A204.1 (cell line): Measurements from ENCODE around the gene DLG1.
A peak's percentile ranks its signal among the peaks of the same experiment; 100 is the strongest.

ENCODE experiments used
- FAIRE-seq: peaks from 2 replicates; lab custom pipeline; 2012; peaks lifted over from hg19 to GRCh38; lab: Jason Lieb, UNC

The DLG1 gene

DNA sequence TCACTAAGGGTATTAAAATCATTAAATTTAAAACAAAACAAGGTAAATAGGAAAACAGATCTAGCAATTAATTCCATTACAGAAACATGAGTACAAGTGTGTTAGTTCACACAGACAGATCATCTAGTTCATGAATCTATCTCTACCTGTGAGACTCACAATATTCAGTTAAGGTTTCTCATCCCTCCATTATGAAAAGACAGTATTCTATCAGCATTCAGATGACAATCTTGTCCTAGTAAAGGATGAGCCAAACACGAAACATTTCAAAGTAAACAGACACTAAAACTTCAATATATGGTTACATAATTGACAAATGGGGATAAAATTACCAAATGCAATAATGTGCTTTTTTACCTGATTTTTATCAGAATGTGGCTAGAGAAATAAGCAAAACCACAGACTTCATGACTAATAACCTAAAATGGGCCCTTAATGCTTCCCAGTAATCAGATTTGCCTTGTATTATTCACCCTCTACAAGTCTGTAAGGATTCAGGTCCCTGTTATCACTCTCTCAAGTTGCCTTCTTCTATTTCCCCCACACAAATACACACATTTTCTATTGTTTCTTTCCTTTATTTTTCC lies 126.8 kb downstream of the DLG1 start:
- no peak for FAIRE-seq

DNA sequence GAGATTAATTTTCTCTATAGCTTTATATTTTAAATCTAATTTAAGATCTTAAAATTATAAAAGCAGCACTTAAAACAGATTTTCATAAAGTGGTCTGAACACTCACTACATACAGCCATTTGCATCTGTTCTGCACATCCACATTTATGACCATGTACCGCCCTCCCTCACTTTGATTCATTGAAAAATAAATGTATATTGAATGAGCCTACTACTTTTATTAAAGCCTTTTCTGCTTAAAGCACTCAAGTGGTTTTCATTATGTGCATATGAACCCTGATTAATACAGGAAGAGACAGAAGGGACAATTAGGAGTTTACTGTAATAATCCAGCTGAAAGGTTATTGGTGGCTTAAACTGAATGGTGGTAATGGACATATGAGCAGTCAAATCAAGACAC lies 129.4 kb downstream of the DLG1 start:
- FAIRE-seq = no peak

DNA sequence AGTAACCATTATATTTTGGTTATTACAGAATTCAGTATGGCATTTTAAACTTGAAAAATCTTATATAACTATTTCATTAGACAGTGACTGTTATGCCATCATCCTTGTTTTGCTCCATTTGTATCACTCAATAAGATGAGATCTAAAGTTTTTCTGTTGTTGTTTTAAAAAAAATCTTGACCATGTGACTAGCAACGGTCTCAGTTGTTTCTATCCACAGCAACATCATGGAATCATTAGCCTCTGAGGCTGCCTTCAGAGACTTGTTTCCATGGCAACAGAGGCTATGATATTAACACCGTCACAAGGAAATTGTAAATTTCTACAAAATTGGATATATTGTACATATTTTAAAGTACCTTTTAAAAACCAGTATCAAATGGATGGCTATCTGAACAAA lies 129.8 kb downstream of the DLG1 start:
- FAIRE-seq = no peak

DNA sequence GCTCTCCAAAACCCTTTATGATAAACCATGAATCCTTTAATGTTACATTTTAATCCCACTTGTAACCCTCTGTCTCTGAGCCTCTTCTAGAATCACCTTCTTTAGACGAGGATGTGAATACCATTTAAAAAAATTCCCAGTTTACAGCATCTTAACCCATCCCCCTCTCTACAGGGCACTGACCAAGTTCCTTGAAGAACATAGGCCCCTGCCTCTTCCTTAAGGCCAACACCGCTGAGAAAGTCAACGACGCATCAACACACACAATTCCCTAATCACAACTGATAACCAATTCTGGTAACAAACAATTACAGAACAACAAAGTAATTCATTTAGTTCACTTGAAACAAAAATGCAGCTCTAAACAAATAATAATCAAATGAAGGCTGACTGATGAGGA lies 130.3 kb downstream of the DLG1 start:
- no peak for FAIRE-seq

DNA sequence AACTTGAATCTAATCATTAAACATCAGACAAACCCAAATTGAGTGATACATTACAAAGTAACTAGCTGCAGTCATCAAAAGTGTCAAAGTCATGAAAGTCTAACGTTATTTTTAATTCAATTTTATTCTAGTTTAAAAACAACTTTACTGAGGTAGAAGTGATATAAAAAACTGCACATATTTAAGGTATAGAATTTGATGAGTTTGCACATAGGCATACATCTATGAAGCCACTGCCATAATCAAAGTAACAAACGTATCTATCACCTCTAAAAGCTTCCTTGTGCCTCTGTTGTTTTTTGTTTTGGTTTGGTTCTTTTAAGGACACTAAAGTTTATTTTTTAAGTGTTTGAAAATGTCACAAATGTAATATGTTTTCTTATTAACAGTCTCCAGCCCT lies 130.9 kb downstream of the DLG1 start:
- no peak for FAIRE-seq

DNA sequence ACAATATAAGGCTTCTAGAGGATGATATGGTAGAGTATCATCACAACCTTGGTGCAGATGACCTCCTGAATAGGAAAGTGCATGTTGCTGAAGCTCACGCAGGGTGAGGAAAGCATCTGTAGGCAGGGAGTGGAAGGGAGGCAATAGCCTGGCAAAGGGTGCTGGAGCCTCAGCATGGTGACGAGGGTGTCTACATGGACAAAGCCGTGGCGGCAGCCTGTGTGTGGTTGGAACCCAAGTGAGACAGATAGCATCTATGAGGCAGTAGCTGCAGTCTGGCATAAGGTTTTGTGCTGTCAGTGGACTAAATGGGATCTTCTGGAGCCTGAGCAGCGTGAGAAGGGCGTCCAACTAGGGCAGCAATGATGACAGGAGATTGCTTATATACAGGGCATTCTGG lies 132.5 kb downstream of the DLG1 start:
- FAIRE-seq = no peak

DNA sequence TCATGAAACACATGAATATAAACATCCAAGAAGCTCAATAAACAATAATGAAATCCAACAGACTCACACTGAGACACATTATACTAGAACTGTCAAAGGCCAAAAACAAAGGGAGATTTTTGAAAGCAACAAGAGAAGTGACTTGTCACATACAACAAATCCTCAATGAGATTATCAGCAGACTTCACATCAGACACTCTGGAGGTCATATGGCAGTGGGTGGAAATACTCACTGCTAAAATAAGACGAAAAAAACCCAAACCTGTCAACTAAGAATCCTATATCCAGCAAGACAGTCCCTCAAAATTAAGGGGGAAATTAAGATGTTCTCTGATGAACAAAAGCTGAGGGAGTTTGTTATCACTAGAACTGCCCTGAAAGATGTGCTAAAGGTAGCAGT lies 143.4 kb downstream of the DLG1 start:
- no peak for FAIRE-seq

DNA sequence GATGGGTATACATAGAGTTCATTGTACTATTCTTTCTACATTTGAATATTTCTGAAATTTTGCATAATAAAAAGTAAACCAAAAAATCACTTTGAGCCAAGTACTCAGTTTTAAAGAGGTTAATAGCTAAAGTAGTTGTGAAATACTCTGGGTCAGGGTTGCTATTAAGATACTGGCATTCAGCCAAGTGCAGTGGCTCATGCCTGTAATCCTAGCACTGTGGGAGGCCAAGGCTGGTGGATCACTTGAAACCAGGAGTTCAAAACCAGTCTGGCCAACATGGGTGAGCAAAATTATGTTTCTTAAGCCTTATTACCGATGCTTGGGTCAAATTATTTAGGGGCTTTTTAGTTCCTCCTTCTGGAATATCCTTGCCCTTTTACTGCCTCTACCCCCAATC lies 146.8 kb downstream of the DLG1 start:
- FAIRE-seq = no peak

DNA sequence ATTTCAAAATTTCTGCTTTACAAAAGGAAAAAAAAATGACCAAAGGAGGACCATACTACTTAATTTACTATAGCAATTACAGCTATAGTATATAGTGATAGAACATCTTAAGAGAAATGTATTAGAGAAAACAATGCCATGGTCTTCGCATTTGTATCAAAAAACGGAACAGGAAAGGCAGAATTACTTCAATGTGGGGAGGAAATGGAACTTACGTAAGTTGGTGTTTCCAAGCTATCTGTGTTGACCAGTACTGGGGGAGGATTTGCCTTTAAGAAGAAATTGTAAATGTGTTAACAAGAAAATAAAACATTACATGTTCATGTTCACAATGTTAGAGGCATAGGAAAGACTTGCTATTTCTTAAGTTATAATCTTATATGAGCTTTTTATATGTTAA lies 148.9 kb downstream of the DLG1 start:
- no peak for FAIRE-seq

DNA sequence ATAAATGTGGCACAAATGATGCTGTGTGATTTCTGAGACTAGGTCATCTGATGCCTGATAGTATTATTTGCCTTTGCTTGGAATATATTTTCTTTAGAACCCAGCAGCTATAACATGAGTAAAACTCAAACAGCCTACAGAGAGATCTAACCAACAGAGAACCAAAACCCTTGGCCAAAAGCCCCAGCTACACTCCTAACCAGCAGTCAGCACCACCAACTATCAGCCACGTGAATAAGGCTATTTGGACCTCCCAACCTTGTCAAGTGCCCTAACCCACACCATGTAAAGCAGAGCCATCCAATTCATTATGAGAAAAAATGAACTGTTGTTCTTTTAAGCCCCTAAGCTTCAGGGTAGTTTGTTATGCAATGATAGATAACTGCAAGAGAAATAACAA lies 154.2 kb downstream of the DLG1 start:
- FAIRE-seq = no peak

DNA sequence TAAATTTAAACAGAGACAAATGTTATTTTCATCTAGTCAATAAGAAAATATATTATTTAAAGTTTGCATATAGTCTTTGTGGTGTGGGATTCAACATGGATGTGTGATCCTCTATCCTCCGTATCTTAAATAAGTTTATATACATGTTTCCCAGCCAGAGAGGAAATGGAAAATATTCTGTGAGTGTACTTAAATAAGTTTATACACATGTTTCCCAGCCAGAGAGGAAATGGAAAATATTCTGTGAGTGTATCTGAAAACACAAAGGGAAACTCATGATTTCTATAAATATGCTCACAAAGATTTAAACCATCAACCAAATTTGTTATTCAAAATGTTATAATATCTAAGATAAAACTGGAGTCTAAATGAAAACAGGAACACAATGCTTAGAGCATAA lies 158.8 kb downstream of the DLG1 start:
- no peak for FAIRE-seq

DNA sequence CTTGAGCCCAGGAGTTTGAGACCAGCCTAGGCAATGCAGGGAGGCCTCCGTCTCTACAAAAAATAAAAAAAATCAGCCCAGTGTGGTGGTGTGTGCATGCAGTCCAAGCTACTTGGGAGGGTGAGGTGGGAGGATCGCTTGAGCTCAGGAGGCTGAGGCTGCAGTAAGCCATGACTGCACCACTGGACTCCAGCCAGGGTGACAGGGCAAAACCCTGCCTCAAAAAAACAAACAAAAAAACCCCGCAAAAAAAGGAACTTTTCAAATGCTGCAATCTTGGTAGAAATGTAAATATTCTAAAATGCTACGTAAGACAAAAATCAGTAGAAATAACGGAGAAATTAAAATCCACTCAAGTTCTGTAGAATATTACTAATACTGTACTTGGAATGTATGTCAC lies 160.7 kb downstream of the DLG1 start:
- FAIRE-seq = no peak

DNA sequence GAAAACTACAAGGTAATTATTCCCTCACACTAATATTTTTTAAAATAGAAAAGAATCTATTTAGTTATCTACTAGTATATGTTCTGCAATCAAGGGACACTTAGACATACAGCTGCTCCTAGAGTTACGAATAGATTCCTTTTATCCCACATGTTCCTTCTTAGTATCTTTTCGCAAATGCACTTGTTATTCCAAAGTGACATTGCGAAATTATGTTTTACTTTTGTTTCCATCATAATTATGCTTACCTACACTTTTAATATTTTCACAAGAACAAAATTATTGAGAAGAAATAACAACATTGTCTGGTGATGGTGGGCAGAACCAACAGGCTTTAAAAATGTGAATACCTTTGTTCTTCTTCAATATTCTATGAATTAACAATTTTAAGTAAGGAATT lies 161.7 kb downstream of the DLG1 start:
- no peak for FAIRE-seq

DNA sequence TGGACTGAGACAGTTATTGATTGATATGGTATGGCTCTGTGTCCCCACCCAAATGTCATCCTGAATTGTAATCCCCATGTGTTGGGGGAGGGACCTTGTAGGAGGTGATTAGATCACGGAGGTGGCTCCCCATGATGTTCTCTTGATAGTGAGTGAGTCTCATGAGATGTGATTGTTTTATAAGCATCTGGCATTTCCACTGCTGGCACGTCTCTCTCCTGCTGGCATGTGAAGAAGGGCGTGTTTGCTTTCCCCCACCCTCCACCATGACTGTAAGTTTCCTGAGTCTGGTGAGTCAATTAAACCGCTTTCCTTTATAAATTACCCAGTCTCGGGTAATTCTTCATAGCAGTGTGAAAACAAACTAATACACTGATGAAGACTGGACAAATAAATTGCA lies 163.2 kb downstream of the DLG1 start:
- no peak for FAIRE-seq

DNA sequence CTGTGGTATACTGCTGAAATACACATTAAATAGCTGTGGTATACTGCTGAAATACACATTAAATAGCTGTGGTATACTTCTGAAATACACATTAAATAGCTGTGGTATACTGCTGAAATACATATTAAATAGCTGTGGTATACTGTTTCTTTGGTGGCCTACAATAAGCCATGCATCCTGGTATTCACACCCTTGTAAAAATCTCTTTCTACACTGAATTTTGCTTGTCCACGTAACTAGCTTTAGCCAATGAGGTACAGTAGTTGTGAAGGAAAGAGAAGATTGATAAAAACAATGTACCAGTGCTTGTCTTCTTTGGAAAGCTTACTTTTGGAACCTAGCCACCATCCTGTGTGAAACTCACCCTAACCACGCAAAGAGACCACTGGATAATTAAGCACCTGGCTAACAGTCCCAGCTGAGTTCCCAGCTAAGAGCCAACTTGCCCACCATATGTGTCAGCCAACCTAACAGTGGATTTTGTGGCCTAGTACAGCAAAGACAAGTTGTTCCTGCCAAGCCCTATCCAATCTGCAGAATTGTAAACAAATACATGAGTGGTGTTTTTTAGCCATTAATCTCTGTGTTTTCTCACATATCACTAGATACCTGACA lies 165.4 kb downstream of the DLG1 start:
- FAIRE-seq = no peak

DNA sequence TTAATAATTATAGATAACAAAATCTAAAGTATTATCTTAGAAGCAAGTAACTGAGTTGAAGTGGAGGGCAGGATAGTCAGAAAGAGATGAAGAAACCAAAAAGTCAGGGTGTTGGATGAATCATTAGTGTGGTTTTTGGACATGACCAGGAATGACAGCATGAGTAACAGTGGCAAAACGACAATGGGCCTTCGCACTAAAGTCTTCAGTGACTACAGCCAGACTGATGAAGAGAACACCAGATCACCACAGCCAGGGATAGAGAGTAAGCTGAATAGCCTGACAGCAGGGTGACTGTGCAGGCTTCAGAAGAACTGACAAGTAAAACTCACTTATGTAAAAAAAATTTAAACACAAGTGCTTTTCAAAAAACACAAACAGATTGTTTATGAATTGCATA lies 172.8 kb downstream of the DLG1 start:
- no peak for FAIRE-seq

DNA sequence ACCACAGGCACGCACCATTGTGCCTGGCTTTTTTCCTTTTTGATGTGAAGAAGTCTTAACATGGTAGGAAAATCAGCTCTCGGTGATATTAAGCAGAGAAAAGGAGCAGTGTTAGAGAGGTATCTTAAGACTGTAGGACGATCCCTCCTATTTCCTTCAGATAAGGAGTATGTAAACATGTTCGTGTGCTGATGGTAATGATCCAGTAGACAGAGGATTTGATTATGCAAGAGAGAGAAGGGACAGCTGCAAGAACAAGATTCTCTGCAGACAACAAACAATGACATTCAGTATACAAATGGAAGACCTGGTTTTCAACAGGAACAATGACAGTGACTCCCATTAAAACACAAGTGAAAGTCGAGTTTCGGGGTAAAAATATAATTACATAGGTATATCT lies 173.7 kb downstream of the DLG1 start:
- FAIRE-seq = no peak

DNA sequence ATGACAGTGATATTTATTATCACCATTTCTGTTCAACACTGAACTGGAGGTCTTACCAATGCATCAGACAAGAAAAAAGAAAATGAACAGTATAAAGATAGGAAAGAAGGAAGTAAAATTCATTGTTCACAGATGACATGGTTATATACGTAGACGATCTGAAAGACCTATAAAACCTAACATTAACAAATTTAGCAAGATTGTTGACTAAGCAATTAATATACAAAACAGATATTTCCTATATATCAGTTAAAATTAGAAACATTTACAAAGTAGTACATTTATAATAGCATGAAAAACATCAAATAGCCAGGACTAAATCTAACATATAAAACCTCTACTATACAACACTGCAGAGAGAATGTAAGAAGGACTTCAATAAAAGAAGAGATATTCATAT lies 176.0 kb downstream of the DLG1 start:
- FAIRE-seq = no peak

DNA sequence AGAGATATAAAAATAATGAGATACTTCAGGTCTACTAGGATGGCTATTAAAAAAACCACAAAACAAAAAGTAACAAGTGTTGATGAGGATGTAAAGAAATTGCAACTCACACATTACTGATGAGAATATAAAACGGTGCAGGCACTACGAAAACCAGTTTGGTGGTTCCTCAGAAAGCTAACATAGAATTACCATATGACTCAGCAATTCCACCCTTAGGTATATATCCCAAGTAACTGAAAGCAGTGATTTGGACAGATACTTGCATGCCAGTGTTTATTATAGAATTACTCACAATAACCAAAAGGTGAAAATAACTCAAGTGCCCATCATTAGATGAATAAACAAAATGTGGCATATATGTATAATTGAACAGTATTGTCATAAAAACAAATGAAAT lies 181.3 kb downstream of the DLG1 start:
- FAIRE-seq = no peak

DNA sequence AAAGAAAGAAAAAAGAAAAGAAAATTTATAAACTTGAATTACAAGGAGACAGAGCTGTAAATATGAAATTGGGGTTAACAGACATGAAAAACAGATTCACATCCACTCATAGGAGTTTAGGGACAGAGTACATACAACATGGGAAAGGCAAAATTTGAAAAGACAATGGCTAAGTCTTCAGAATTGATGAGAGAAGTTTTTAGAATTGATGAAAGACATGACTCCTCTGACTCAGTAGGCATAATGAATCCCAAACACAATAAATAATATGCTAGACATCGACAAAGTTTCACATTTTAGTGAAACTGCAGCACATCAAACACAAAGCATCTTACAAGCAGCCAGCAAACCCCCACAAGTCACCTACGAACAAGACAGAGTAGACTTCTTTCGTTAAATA lies 184.4 kb downstream of the DLG1 start:
- FAIRE-seq = no peak

DNA sequence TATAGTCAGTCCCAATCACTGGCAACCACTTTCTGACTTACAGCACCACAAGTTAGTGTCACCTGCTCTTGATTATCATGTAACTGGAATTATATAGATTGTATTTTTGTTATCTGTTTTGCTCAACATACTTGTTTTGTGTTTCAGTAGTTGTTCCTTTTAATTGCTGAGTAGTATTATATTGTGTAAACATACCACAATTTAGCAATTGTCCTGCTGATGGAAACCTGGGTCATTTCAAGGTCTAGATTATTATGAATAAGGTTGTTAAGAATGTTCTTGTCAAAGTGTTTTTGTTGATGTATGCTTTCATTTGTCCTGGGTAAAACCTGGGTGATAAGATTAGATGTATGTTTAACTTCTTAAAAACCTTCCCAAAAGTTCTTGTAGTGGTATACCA lies 186.7 kb downstream of the DLG1 start:
- no peak for FAIRE-seq

DNA sequence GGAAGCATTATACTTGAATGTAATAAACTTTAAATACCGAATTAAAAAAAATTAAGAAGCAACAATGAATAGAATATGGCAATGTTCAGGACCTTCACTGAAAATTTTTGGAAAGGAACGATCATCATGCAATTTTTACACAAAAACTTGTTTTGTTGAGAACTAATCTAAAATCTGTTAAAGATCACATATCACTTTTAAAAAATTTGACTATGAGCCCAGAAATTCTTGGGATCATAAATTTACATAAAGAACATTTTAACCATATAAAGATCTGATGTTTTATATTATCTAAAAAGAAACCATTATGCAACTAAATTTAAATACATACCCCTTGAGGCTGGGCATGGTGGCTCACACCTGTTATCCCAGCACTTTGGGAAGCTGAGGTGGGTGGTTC lies 192.6 kb downstream of the DLG1 start:
- FAIRE-seq = no peak

DNA sequence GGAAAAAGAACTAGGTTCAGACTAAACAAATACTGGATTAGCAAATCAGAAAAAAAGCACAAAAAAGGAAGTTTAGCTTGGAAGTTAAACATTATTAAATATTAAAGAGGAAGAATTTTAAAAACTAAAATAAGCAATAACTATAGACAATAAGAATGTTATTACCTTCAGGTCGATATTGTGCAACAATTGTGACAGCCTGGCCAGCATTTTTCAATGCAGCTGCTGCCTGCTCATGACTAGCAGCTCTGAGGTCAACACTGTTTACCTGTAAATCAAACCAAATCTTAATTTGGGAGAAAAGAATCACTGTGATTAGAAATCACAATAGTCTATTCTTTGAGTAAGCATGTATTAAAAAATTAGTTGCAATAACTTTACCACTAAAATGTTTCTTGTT lies 193.7 kb downstream of the DLG1 start:
- FAIRE-seq = no peak

DNA sequence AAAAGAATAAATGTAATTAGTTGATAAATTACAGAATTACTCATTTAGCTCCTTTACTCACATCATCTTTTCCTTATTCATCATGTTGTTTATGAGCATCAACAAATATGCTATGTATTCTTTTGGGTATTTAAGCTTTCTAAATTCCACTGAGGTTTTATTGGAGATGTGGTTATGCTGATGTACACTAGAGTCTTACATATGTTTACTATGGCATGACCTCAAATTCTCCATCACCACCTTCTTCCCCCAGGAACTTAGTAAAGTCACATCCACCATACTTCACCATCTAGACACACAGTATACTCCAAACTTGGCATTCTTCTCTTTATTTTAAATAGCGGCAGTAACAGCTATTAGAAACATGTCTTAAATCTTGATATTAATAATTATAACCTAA lies 194.6 kb downstream of the DLG1 start:
- peak; percentile 27 for FAIRE-seq

DNA sequence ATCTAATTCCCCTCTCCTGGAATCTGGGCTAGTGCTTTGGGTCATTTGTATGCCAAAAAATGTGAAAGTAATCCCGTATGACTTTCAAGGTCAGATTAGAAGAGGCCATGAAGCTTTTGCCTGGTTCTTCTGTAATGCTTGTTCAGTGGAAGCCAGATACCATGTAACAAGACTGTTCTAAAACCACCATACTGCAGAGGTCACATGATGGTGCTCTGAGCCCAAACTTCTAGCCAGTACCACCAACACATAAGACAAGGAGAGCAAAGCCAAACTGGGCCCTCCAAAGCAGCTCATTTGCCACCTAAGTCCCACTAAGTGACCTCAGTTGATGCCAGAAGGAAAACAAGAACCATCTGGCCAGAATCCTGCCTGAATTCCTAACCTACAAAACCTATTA lies 204.5 kb downstream of the DLG1 start:
- FAIRE-seq = no peak
